HT-29 (cell line): ENCODE results near the gene CLMN. TPM values are rescaled to one million over a fixed set of nuclear protein-coding genes. Genes with fewer than 3 reads are reported as not detected.

Source experiments
- DNase-seq: peaks from one replicate; pipeline ENCODE4 v3.0.0-alpha.2; 2015; ENCODE audit warnings: low spot score
- total RNA-seq: library from RNA; depleted of rRNA; stranded (reverse); fragments of >200 nt; shearing (Covaris generic); gene quantifications from 2 replicates; pipeline ENCODE4 v1.2.3, GENCODE V29; 2014

The CLMN gene
- total RNA-seq, 1 experiment from 2014 or later: 4.4 TPM

GRCh38 chr14:95240859-95241813 lies 78.6 kb downstream of the CLMN start:
- no peak for DNase-seq

DNA sequence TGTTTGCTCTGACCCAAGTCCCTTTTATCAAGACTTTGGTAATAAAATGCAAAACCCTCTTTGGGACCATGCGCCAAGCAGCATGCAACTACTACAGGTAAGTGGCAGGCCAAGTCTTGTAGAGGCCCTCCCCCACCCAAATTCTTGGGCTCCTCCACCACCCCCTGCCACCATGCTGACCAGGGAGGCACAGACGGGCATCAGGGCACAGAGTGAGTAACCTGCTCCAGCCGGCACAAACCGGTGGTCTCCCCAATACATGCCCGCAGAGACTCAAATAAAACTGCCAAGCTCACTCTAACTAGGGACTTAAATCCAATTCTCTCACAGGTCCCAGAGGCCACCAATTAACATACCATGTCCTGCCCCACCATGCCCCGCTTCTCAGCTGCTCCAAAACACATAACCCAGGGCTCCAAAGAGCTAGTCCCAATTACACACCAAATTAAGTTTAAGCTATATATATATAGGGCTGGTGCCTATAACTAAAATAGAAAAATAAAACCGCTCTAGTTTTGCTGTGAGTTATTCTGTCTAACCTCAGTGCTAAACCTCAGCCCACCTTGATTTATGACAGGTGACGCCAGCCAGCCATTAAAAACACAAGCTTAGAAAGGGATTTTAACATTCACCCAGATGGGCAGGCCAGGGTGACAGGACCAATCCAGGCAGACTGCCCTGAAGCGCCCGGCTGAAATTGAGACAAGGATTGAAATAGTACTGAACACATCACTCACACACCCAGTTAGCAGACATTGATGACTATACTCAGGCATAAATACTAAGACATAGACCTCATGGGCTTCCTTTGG lies 81.0 kb downstream of the CLMN start:
- no peak for DNase-seq

GRCh38 chr14:95237958-95238340 lies 81.8 kb downstream of the CLMN start:
- no peak for DNase-seq

GRCh38 chr14:95237121-95237957 lies 82.4 kb downstream of the CLMN start:
- no peak for DNase-seq

- DNase-seq: no peak
These were observed 83.5 kb downstream of the CLMN start for GRCh38 chr14:95236221-95236620.

DNA sequence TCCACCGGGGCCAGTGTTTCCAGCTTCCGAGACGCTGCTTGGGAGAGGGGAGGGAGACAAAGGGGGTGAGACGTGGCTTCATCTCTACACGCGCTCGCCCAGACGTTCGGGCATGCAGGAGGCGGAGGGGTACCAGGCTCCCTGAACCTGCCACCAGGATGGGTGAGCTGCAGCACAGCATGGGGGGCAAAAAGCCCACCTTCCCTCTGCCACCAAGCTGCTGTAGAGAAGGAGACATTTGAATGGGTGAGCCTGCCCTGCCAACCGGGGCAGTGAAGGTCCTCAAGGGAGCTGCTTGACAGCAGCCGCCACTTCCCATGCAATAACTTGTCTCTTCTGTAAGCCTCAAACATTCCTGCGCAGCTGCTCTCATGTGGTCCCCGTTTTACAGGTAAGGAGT lies 83.9 kb downstream of the CLMN start:
- no peak for DNase-seq

GRCh38 chr14:95235351-95235750 lies 84.4 kb downstream of the CLMN start:
- no peak for DNase-seq

DNA sequence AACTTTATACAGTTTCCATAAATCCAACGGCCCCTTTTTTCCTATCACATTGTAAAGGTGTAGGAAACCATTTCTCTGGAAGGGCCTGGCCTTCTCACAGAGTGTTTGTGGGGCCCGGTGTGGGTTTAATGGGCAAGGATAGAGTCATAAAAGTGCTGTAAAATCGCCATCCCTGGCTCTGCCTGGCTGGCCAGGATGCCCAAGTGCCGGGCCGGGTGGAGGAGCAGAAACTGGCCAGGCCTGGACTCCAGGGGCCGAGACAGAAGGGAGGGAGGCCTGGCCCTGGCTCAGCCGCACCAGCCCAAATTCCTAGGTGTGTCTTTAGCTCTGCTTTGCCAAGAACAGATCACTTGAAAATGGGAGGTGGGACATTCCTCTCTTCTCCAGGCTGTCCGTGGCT lies 85.3 kb downstream of the CLMN start:
- DNase-seq: no peak

DNA sequence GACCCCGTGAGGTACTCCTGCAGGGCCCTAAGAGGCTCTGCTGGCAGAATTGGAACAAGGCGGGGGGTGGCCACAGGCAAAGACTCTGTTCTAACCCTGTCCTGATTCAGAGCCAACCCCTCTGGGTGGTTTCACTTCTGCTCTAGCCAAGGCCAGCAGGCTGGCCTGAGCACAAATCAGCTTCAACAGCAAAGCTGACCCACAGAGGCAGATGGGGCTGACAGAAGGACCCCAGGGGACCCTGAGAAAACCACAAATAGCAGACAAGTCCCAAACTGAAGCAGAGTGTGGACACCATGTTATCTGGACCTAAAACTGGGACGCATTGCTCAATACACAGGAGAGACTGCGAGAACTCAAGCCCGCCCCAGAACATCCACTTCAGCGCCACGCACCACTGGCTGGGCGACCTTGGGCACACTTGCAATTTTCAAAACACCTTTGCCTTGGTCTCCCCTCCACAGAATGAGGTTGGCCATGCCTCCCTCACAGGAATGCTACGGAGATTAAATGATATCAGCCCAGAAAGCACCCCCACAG lies 85.9 kb downstream of the CLMN start:
- DNase-seq: no peak

- DNase-seq: no peak
These were observed 86.7 kb downstream of the CLMN start for GRCh38 chr14:95232894-95233584.

DNA sequence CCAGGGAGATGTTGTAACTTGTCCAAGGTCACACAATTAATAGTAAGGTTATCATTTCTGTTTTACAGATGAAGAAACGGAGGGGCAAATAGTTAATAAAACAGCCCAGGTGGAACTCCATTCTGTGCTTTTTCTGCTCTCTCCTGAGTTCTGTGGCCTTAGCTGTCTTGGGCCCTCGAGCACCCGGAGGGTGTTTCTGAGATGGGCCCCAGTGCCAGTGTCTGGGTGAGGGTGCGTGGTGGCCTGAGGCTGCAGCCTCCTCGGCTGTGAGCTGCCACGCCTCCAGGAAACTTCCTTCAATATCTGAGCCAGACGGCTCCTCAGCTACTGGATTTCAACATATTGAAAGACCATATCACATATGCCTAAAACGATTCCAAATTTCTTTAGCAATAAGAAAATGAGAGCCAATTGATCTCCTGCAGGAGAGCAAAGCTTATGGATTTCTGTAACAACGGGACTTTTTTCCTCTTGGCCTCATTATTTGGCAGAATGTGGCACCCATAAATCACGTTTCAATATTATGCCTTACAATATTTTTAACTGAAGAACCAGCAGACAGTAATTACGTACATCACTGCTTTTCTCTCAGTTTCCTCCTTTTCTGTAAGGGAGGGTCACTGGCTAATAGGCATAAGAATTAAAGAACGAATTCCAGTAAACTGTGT lies 87.6 kb downstream of the CLMN start:
- DNase-seq: no peak

GRCh38 chr14:95229749-95230148 lies 90.0 kb downstream of the CLMN start:
- DNase-seq: no peak

DNA sequence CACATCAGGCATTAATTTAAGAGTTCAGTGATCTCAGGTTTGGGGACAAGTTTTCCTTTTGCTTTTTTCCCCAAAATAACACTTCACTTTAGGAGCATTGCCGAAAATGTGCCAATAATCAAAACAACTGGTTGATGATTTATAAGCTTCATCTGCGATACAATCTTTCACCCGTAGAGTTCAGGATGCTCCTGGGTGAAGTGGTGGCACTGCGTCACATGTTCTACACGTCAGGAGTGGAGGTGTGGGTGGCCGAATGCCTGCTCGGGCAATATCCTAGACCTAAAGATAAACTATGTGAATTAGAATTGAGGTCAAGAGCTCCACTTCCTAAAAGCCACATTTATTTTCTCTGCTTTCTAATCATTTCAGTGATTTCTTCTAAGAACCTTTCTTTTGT lies 91.5 kb downstream of the CLMN start:
- DNase-seq: no peak

DNA sequence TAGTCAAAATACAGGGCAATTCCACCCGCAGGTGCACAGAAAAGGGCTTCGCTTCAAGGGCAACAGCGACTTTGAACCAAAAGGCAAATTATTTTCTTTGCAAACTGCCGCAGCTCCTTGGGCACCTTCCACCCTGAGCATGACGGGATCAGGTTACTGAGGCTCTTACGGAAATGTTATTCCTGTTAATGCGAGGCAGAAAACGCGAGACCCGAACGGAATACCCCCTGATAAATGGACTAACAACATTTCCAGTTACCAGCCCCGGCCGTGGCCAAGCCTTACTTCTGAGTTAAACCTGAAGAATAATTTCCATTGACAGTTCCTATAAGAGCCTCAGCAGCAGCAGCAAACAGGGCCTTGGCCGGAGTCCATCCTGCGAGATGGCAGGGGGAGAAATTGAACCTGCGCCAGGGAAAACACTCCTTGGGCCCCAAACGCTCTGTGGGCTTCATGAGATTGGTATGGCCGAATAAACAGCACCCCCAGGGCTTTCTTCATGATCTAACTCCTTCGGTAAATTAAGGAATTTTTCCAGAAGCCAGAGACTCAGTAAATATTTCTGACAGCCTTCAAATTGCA lies 92.3 kb downstream of the CLMN start:
- no peak for DNase-seq

- no peak for DNase-seq
These were observed 92.9 kb downstream of the CLMN start for GRCh38 chr14:95226801-95227200.

- DNase-seq: no peak
These were observed 94.3 kb downstream of the CLMN start for GRCh38 chr14:95225251-95225887.

DNA sequence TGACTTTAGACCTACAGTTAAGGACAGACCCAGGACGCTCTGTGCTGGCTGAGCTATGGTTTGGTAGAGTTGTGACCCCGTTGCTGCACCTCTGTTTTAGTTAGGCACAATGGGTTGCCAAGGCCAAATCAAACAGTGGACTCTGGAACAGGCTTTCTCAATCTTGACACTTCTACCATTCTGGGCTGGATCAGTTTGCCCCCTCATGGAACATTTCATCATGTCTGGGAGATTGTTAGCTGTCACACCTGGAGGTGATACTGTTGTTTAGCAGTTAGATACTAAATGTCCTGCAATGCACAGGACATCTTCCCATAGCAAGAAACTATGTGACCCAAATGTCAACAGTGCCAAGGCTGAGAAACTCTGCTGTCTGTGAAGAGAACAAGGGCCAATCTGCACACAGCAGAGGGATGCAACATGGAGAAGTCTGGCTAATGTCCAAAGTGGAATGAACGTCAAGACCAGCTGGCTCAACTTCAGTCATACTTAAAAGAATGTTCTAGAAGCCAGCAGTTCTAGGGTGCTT lies 96.8 kb downstream of the CLMN start:
- no peak for DNase-seq

DNA sequence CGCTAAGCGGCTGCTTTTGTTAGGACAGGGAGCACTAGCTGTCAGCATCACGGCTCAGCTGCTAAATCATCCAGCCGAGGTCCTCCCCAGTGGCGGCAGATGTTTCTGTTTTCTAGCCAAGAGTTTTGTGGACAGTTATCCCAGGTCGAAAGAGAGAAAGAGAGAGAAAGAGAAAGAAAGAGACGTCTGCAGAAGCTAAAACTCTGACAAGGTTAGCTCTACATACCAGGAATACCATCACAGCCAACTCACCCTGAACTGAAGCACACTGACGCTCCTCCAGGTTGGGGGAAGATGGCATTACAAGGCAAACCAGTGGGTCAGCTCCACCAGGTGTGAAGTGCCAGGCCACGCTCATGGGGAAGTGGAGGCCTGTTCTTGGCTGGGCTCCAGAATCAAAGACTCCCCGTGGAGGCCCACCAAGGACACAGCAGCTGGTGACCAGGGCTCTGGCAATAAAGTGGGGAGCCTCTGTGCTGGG lies 97.5 kb downstream of the CLMN start:
- no peak for DNase-seq

DNA sequence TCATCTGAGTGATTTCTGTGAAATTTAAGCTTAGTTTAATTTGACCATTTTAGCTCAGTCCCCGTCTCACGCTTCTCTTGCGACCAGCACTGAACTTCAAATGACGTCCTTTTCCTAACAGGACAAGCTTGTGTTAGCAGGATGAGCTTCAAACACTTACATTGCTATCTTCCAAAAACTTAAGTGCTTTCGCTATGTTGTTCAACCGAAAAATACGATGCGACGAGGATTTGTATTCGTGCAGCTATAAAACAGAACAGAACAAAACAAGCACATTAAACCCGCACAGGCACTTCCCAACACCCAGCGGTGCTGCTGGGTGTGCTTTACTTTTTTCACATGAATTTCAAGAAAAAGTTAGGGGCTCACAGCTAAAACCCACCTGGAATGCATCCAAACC lies 98.2 kb downstream of the CLMN start:
- DNase-seq: no peak
